Upper lobe of right lung (tissue), 1 donor: ENCODE measurements around the gene GPLD1. TPM values are rescaled to one million over a fixed set of nuclear protein-coding genes. Genes with fewer than 3 reads are reported as not detected.

ENCODE experiments used
- ATAC-seq: fragments of 200-7000 bp; cut with Tn5 transposase; one replicate; pipeline ENCODE4 v1.9.1; 2020; ENCODE audit warnings: mild to moderate bottlenecking, moderate library complexity
- DNase-seq: peaks from one replicate; pipeline ENCODE4 v3.0.0-alpha.2; 2020
- H3K27ac ChIP-seq: fragments of 200-600 bp; one replicate; pipeline ENCODE4 v1.8.0; 2022
- H3K27me3 ChIP-seq: fragments of 200-600 bp; one replicate; pipeline ENCODE4 v1.8.0; 2022; ENCODE audit warnings: mild to moderate bottlenecking
- H3K36me3 ChIP-seq: fragments of 200-600 bp; one replicate; pipeline ENCODE4 v1.8.0; 2022
- H3K4me1 ChIP-seq: fragments of 200-600 bp; one replicate; pipeline ENCODE4 v1.8.0; 2022
- H3K4me3 ChIP-seq: fragments of 200-600 bp; one replicate; pipeline ENCODE4 v1.8.0; 2022; ENCODE audit warnings: mild to moderate bottlenecking
- H3K9me3 ChIP-seq: fragments of 200-600 bp; one replicate; pipeline ENCODE4 v1.8.0; 2022
- CTCF ChIP-seq: fragments of 200-600 bp; IDR thresholded peaks from one replicate; pipeline ENCODE4 v1.8.0; 2022; ENCODE audit warnings: antibody characterized with exemption
- intact Hi-C: fragments of 100-400 bp; cut with DNase I; formaldehyde crosslinking; loops from one replicate; pipeline ENCODE4 v1.11.0; 2022
- total RNA-seq: library from RNA; stranded (reverse); fragmentation: NEBNext Ultra II Directional; extraction: Animal tissue kit (Norgen Biotek cat#: 25700); gene quantifications from one replicate; pipeline ENCODE4 v1.2.1, GENCODE V29; 2021
- donor health status: DM: no; HTN: yes; CAD: no; lungs with severe emphysema.

GPLD1 gene
- total RNA-seq, 1 donor from 2014 or later = 3.1 TPM

GRCh38 chr6:24451581-24452388, 37.6 kb downstream of the GPLD1 start:
- ATAC-seq (peak; percentile 83), DNase-seq (peak; percentile 67)
- TF ChIP-seq CTCF = no peak
- Histone ChIP-seq H3K9me3 (no peaks in the 10 kb centered on the region), H3K4me1 (no peaks in the 10 kb centered on the region), H3K27ac (peak overlapping the region; percentile 31), H3K36me3 (no peaks in the 10 kb centered on the region), H3K27me3 (no peaks in the 10 kb centered on the region), H3K4me3 (no peak overlapping the region)
- intact Hi-C loops = no loop called here

GRCh38 chr6:24448828-24449525, 40.4 kb downstream of the GPLD1 start:
- no peak for DNase-seq
- Histone ChIP-seq H3K9me3 (no peaks in the 10 kb centered on the region), H3K27ac (no peak overlapping the region), H3K4me1 (no peaks in the 10 kb centered on the region), H3K27me3 (no peaks in the 10 kb centered on the region), H3K36me3 (no peaks in the 10 kb centered on the region), H3K4me3 (no peak overlapping the region)
- intact Hi-C loops = no loop called here
- no peak for ATAC-seq
- no peak for TF ChIP-seq CTCF

GRCh38 chr6:24448396-24448795, 41.0 kb downstream of the GPLD1 start:
- Histone ChIP-seq H3K9me3 (no peaks in the 10 kb centered on the region), H3K27ac (no peak overlapping the region), H3K4me1 (no peaks in the 10 kb centered on the region), H3K36me3 (no peaks in the 10 kb centered on the region), H3K27me3 (no peaks in the 10 kb centered on the region), H3K4me3 (no peak overlapping the region)
- no peak for TF ChIP-seq CTCF
- intact Hi-C loops = no loop called here
- no peak for ATAC-seq
- no peak for DNase-seq

- intact Hi-C loops = no loop called here
- Histone ChIP-seq H3K27ac (no peak overlapping the region), H3K4me1 (no peaks in the 10 kb centered on the region), H3K4me3 (no peak overlapping the region), H3K27me3 (no peaks in the 10 kb centered on the region), H3K9me3 (no peaks in the 10 kb centered on the region), H3K36me3 (no peaks in the 10 kb centered on the region)
- no peak for ATAC-seq
- TF ChIP-seq CTCF = no peak
- no peak for DNase-seq
These were observed 42.7 kb downstream of the GPLD1 start for GRCh38 chr6:24446670-24447069.

GRCh38 chr6:24445704-24446103, 43.7 kb downstream of the GPLD1 start:
- no peak for ATAC-seq
- no peaks in the 10 kb centered on the region for H3K27me3 ChIP-seq
- TF ChIP-seq CTCF = no peak
- no peak for DNase-seq
- H3K27ac ChIP-seq = no peak overlapping the region
- intact Hi-C loops = no loop called here
- H3K36me3 ChIP-seq = no peaks in the 10 kb centered on the region
- H3K4me3 ChIP-seq = no peak overlapping the region
- no peaks in the 10 kb centered on the region for H3K9me3 ChIP-seq
- no peaks in the 10 kb centered on the region for H3K4me1 ChIP-seq
